ENCODE results near the gene GALNTL6.

DNA sequence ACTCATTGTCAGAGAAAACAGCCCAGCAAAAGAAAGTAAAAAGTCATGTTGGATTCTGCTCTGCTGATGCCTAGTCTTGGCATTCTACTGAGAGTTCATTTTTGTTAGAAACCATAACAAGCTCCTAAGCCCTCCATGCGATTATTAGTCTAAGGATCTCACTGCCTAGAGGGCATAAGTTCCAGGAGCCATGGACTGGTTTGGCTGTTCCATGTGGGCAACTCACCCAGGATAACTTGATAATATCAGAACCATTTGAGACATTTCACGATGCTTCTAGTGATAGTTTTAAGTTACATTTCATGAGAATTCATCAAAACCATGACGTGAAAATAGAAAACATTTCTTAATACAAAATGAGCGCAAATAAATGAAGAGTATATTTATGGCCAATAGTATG lies 978.6 kb downstream of the GALNTL6 start:
- TF ChIP-seq EZH2phosphoT487 (IDR thresholded peaks at IDR 0.05; ENCODE audit: insufficient read depth, low read depth) (no peak), EZH2 (IDR thresholded peaks at IDR 0.05; ENCODE audit: insufficient read depth, poor library complexity, severe bottlenecking) (no peak)
